Psoas muscle (tissue), 8 donors: ENCODE results near the gene ZNF654. TPM values are rescaled to one million over a fixed set of nuclear protein-coding genes. Genes with fewer than 3 reads are reported as not detected.

ENCODE experiments used
- ATAC-seq, 4 donors: fragments of 200-7000 bp; cut with Tn5 transposase; one replicate each; pipeline ENCODE4 v1.9.1; 2020; ENCODE audit warnings: moderate library complexity in 3 of 4, mild to moderate bottlenecking in 2 of 4
- DNase-seq, 2 donors: peaks; one replicate each; pipeline ENCODE4 v3.0.0-alpha.2; 2020
- H3K27ac ChIP-seq: fragments of 200-600 bp; one replicate; pipeline ENCODE4 v1.8.0; 2022
- H3K27me3 ChIP-seq, 3 donors: fragments of 200-600 bp in 1 of 3; one replicate each; pipeline versions ENCODE4 v1.6.1 to v1.8.0; 2013 to 2022; ENCODE audit warnings: low read length in 2 of 3, mild to moderate bottlenecking in 2 of 3, moderate library complexity in 1 of 3; ENCODE audit not compliant: insufficient read depth in 3 of 3
- H3K36me3 ChIP-seq, 2 donors: fragments of 200-600 bp in 1 of 2; one replicate each; pipeline versions ENCODE4 v1.6.1 to v1.8.0; 2013 to 2022; ENCODE audit warnings: low read depth in 1 of 2, mild to moderate bottlenecking in 1 of 2, moderate library complexity in 1 of 2; ENCODE audit not compliant: insufficient read depth in 1 of 2
- H3K4me1 ChIP-seq: fragments of 200-600 bp; one replicate; pipeline ENCODE4 v1.8.0; 2022
- H3K4me3 ChIP-seq: fragments of 200-600 bp; one replicate; pipeline ENCODE4 v1.8.0; 2022; ENCODE audit warnings: mild to moderate bottlenecking
- H3K9me3 ChIP-seq: fragments of 200-600 bp; one replicate; pipeline ENCODE4 v1.8.0; 2022
- WGBS, 3 donors: extraction: QIAGEN DNeasy Blood & Tissue Kit; methylation state at CpG; one replicate each; pipeline versions ENCODE4 v1.1.6 to v1.1.7; 2013; 5-methylcytosine and 5-hydroxymethylcytosine counted together
- intact Hi-C, 2 donors: fragments of 100-400 bp; cut with DNase I; formaldehyde crosslinking; loops; one replicate each; pipeline versions ENCODE4 v1.11.0 to v1.14.2; 2022
- polyA plus RNA-seq, 3 donors: library from polyadenylated mRNA; stranded (reverse); fragments of 200-250 nt; gene quantifications; one replicate each; pipeline ENCODE4 v1.2.3, GENCODE V29; 2013
- total RNA-seq, 4 donors: library from RNA; stranded (reverse); fragmentation: NEBNext Ultra II Directional in 2 of 4; extraction: Animal tissue kit (Norgen Biotek cat#: 25700) in 2 of 4; gene quantifications; one replicate each; pipeline versions ENCODE4 v1.2.1 to v1.2.4, GENCODE V29; 2021 to 2023
- TF ChIP-seq, protein P1 (sequence below): fragments of 200-600 bp; IDR thresholded peaks from one replicate; pipeline ENCODE4 v1.8.0; 2022; ENCODE audit warnings: antibody characterized with exemption
- donor health status: healthy with polysubstance abuse.
- donor health status: DM: no; HTN: no; CAD: no; lungs with moderate emphysema.
- donor health status: Bipolar disorder and iron deficiency.
- donor health status: healthy.
- donor health status: DM: yes; HTN: yes; CAD: no.
- donor health status: DM: no; HTN: no; CAD: no.
- donor health status: DM: no; HTN: no; CAD: no.
- donor health status: DM: yes; HTN: yes; CAD: no.

The ZNF654 gene
- total and polyA plus RNA-seq, 7 donors, result 2.6 to 10.7 (median 8.9) TPM

DNA sequence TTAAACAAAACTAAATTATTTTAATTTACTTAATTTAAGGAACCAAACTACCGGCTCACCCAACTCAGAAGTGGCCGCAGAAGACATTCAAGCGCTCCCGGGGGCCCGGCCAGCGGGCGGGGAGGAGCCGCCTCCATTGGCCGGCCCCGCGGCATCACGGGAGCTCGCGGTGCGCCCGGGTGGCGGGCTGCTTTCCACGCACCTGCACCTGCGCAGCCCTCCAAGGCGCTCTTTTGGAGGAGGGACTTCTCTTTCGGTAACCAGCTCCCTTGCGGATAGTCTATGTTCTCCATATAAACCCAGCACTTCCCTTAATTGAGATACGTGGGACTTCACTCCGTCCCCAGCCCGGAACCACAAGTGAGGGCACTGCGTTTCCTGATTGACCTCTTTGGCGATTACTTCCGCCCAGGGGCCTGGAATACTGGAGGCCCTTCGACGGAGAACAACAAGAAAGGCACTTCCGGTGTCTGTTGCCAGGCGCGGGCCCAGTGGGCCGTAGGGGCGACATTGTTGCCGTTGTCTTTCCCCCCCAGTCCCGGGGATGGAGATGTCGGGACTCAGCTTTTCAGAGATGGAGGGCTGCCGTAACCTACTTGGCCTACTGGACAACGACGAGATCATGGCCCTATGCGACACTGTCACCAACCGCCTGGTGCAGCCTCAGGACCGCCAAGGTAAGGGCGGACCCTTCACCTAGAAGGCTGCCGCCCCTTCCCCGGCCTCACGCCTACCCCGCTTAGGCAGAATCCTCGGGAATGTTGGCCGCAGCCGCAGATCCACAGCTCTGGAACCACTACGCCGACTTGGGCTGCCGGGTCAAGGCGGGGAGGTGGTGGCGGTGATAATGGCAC is 90.7 kb downstream of the ZNF654 start, which contains the start of gene C3orf38:
TSS of gene C3orf38 (plus strand) at position 451 of the 854 bp plus-strand sequence. CDS start at position 545, 94 bp downstream.
- DNase-seq (peak; percentile 92 to 93), ATAC-seq (peak; percentile 97 to 99 (median 99))
- Histone ChIP-seq H3K9me3 (no peaks in the 10 kb centered on the region), H3K27ac (peak within 1 kb of the TSS; percentile 92), H3K4me1 (peaks cover 13% of the 10 kb centered on the region), H3K27me3 (no peaks in the 10 kb centered on the region), H3K36me3 (peaks cover 0 to 19% of the 10 kb centered on the region in 2 donors), H3K4me3 (peak within 1 kb of the TSS; percentile 86)
- intact Hi-C loops, result loop anchor here in 1 of 2 donors (5.0 kb wide), 1 partner anchor 92 kb away; the partner anchor contains the start of genes CGGBP1 and ZNF654
- 0 to 1% (median 1%) methylated on average over 57 of the region's 57 CpGs for WGBS, 3 donors
- TF ChIP-seq, protein P1, sequence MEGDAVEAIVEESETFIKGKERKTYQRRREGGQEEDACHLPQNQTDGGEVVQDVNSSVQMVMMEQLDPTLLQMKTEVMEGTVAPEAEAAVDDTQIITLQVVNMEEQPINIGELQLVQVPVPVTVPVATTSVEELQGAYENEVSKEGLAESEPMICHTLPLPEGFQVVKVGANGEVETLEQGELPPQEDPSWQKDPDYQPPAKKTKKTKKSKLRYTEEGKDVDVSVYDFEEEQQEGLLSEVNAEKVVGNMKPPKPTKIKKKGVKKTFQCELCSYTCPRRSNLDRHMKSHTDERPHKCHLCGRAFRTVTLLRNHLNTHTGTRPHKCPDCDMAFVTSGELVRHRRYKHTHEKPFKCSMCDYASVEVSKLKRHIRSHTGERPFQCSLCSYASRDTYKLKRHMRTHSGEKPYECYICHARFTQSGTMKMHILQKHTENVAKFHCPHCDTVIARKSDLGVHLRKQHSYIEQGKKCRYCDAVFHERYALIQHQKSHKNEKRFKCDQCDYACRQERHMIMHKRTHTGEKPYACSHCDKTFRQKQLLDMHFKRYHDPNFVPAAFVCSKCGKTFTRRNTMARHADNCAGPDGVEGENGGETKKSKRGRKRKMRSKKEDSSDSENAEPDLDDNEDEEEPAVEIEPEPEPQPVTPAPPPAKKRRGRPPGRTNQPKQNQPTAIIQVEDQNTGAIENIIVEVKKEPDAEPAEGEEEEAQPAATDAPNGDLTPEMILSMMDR, result no peak

GRCh38 chr3:88150371-88150770 is 91.3 kb downstream of the ZNF654 start:
- TF ChIP-seq, protein P1, result no peak
- intact Hi-C loops, result loop anchor here in 1 of 2 donors (5.0 kb wide), 1 partner anchor 93 kb away; the partner anchor contains the start of genes CGGBP1 and ZNF654
- Histone ChIP-seq H3K27ac (peak overlapping the region; percentile 92), H3K4me3 (peak overlapping the region; percentile 86), H3K27me3 (no peaks in the 10 kb centered on the region), H3K4me1 (peaks cover 13% of the 10 kb centered on the region), H3K9me3 (no peaks in the 10 kb centered on the region), H3K36me3 (peaks cover 0 to 25% of the 10 kb centered on the region in 2 donors)
- 1 to 2% (median 1%) methylated on average over 8 of the region's 8 CpGs for WGBS, 3 donors
- no peak for ATAC-seq
- no peak for DNase-seq

DNA sequence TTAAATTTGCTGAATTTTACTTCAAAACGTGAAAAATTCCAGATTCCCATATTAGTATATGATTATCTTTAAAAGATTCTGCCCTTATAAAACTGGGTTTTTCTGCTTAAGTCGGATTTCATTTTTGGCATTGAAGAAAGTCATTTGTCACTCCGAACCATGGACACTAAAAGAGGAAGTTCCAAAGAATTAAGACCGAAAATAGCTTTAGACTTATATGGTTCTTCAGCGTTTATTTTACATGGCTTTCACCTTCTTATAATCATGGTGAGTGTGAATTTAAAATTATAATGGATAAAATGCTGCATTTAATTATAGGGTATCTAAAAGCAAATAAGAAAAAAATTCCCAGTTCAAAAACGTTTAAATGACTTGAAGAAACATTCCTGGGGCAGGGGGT is 91.8 kb downstream of the ZNF654 start:
- intact Hi-C loops, result loop anchor here in 1 of 2 donors (5.0 kb wide), 1 partner anchor 94 kb away; the partner anchor contains the start of genes CGGBP1 and ZNF654
- peak overlapping the region; percentile 92 for H3K27ac ChIP-seq
- TF ChIP-seq, protein P1, result no peak
- H3K4me3 ChIP-seq, result peak overlapping the region; percentile 86
- H3K27me3 ChIP-seq, result no peaks in the 10 kb centered on the region
- peaks cover 0 to 29% of the 10 kb centered on the region in 2 donors for H3K36me3 ChIP-seq
- WGBS, 3 donors, result 1 to 2% (median 2%) methylated on average over 6 of the region's 6 CpGs
- no peaks in the 10 kb centered on the region for H3K9me3 ChIP-seq
- peaks cover 13% of the 10 kb centered on the region for H3K4me1 ChIP-seq
- ATAC-seq, result no peak
- no peak for DNase-seq

GRCh38 chr3:88151358-88151757 is 92.3 kb downstream of the ZNF654 start:
- peaks cover 0 to 35% of the 10 kb centered on the region in 2 donors for H3K36me3 ChIP-seq
- intact Hi-C loops, result loop anchor here in 1 of 2 donors (5.0 kb wide), 1 partner anchor 94 kb away; the partner anchor contains the start of genes CGGBP1 and ZNF654
- no peak overlapping the region for H3K27ac ChIP-seq
- H3K4me1 ChIP-seq, result peaks cover 13% of the 10 kb centered on the region
- DNase-seq, result no peak
- no peaks in the 10 kb centered on the region for H3K27me3 ChIP-seq
- WGBS, 3 donors, result 40 to 53% (median 48%) methylated on average over 4 of the region's 4 CpGs
- no peaks in the 10 kb centered on the region for H3K9me3 ChIP-seq
- TF ChIP-seq, protein P1, result no peak
- ATAC-seq, result no peak
- peak overlapping the region; percentile 86 for H3K4me3 ChIP-seq
